GM20431 (cell line): ENCODE measurements around the gene RAD51B.
"Not testable (repeated sequence)": the region's sequence is repeated elsewhere in the genome, so short reads cannot be mapped to it uniquely, and the experiment has no call there.

Source experiments
- in situ Hi-C: fragments of 300-500 bp; cut with MseI, MboI; formaldehyde crosslinking; loops from one replicate; pipeline ENCODE4 v1.15.0; 2020; ENCODE audit warnings: low sequenced_read_pairs; ENCODE audit not compliant: unreplicated experiment

RAD51B gene

DNA sequence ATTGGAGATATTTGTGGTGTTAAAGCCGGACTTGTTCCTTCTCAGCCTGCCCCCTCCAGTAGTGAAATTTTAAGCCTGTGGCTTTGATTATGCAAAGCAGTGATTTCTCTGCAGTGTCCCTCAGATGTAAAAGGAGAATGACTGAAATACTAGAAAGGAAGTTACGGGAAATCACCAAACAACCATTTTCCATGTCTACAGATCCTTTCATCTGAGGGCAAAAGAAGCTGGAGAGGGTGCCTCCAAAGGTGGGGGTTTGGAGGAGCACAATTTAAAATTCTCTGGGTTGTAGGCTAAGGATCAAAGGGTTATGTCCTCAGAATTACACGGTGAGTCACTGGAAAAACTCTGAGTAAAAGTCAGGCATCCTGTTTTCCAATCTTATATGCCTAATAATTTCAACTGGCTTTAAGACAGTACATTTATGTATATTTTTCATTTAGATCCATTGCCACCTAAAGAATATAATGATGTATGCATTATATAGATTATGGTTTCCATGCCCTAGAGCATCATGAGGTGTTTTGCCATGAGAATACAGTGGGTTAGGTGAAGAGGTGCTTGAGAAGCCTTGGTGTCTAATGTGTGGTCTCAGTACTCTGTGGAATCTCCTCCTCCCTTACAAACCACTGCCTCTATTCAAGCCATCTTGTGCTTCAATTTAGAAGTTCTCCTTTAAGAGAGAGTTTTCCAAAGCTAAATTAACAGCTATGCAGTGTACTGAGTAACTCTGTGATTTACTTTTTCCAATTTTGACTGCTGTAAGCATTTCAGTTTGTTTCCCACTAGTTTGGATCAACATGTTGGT is 362.1 kb downstream of the RAD51B start:
- in situ Hi-C loops, result no loop called here

DNA sequence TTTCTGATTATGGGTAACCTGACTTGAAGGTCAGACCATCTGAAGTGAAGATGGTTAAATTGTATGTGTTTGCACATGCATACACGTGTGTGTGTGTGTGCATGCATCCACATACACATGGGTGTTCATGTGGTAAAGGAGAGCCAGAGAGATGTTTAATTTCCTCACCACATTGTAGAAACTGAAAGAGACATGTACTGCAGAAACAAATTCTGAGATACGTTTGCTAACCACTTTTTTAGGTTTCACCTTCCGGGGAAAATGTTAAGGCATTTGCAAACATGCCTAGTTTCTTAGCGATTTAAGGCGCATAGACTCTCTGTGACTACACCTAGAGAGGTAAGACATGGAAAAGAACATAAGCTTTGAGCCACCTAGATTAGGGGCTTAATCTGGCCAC is 362.9 kb downstream of the RAD51B start:
- in situ Hi-C loops, result no loop called here

DNA sequence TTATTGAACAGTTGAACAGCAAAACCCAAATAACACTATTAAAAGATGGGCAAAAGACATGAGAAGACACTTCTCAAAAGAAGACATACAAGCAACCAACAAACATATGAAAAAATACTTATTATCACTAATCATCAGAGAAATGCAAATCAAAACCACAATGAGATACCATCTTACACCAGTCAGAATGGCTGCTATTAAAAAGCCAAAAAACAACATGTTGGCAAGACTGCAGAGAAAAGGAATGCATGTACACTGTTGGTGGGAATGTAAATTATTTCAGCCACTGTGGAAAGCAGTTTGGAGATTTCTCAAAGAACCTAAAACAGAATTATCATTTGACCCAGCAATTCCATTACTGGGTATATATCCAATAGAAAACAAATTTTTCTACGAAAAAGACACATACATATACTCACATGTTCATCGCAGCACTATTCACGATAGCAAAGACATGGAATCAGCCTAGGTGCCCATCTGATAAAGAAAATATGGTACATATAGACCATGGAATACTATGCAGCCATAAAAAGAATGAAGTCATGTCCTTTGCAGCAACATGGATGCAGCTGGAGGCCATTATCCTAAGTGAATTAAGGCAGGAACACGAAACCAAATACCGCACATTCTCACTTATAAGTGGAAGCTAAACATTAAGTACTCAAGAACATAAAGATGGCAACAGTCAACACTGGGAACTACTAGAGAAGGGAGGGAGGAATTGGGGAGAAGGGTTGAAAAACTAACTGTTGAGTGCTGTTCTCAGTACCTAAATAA is 367.1 kb downstream of the RAD51B start:
- in situ Hi-C loops, result not testable (repeated sequence)

DNA sequence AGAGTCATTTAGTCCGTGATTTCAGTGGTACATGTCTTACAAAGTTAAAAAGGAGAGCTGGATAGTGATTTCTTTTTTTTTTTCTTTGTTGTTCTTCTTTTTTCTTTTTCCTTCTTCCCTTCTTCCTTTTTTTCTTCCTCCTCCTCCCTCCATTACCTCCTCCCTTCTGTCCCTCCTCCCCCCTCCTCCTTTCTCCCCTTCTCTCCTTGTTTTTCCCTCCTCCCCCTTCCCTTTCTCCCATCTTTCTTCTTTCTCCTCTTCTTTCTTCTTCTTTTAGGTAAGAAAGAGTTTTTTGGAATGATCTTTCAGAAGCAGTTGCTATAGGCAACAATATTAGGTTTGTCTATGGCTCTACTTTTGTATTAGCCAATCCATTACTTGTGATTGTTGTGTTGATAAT is 368.6 kb downstream of the RAD51B start:
- in situ Hi-C loops, result no loop called here

DNA sequence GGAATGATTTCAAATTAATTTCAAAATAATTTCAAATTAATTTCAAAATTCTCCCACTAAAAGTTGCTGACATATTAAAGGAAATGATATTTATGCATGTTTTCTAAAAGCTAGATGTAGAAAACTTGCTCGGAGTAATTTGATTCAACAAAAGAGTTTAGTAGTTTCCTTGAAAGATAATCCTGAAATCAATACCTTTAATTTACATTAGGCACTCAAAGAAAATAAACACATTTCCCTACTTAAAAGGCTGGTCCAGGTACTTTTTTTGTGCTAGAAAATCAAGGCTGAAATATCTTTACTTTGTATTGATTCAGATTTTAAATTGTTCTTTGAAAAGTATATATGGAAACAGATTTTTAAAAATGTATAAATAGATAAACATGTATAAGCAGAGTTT is 370.5 kb downstream of the RAD51B start:
- in situ Hi-C loops, result no loop called here

DNA sequence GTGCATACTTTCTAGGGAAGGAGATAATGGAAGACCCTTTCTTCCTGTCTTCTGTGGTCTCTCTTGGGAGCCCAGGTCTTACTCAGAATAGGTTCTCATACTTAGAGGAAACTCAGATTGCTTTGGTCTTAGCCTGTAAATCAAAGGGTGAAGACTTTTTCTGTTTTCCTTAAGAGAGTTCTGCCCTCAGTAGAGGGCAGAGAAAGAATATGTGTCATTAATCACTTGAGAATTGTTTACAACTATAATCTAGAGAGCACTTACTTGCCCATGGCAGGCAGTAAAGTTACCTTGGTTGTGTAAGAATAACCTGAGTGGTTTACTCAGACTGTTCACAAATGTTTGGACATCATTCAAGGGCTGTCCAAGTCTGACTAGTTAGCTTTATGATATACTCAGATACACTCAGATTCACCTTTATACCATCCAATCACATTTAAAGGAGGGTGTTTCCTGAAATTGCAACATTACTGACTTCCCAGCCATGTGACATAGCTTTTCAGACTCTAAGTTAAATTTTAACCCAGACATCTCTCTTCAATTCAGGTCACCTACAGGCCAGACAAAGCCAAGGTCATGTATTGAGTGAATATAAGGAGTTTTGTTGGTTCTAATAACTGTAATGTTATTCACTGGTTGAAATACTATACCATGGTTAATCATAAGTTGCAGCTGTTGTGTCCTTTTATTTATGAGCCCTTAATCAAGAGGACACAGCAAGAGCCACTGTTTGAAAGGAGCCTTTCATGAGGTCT is 372.2 kb downstream of the RAD51B start:
- in situ Hi-C loops, result no loop called here

DNA sequence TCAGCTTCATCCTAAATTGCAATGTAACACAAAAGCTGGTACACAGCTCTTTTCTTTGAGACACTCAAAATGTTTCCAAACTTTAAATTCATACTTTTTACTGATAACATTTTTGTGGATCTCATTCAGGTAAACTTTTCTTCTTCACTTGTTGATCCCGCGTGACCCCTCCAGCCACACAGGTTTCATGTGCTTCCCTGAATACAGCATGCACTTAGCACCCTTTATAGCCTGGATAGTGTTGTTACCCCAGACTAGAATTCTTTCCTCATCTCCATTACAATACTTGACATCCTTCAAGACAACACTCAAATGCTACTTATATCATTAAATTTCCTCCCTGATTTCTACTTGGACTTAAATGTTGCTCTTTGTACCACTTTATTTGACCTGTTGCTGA is 373.4 kb downstream of the RAD51B start:
- in situ Hi-C loops, result no loop called here

DNA sequence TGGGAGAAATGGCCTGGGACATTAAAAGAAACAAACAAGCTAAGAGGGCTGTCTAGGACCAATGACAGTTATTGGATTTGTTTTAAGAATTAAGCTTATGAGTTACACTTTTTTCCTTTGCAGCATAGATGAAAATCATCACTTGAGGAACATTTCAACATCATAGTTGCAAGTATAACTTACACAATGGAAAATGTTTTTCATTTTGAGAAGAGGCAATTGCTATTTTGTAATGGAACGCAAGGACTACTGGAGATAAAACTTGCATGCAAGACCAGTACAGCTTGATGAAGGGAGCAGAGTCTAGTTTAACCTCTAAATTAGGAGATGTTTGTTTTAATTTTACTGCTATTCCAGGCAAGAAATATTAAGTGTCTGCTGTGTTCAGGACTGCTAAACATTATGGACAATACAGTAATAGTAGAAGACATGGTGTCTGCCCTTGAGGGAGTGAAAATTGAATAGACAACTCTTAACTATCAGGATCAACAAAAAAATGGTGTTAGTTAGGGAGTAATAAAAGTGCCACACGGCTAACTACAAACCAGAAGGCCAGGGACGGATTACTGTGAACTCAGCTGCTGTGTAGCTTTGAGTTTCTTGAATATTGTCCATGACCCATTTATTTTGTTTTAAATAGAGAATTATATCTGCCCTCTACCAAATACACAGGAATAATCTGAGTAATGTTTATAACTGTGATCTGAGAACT is 374.5 kb downstream of the RAD51B start:
- in situ Hi-C loops, result no loop called here

DNA sequence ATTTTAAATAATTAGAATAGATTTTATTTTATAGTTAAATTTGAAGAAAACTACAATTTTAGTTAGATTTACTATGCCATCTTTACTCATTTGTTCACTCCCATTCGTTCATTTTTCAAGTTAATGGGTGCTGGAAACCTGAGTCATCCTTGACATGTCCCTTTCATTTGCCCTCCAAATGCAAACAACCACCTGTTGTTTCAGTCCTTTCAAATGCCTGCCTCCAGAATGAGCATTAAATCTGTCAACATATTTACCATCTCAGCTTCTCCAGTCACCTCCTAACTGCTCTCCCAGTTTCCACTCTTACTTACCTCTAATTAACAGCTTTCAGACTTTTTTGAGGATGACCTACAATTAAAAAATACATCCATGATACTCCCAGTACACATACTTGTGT is 375.5 kb downstream of the RAD51B start:
- in situ Hi-C loops, result no loop called here

DNA sequence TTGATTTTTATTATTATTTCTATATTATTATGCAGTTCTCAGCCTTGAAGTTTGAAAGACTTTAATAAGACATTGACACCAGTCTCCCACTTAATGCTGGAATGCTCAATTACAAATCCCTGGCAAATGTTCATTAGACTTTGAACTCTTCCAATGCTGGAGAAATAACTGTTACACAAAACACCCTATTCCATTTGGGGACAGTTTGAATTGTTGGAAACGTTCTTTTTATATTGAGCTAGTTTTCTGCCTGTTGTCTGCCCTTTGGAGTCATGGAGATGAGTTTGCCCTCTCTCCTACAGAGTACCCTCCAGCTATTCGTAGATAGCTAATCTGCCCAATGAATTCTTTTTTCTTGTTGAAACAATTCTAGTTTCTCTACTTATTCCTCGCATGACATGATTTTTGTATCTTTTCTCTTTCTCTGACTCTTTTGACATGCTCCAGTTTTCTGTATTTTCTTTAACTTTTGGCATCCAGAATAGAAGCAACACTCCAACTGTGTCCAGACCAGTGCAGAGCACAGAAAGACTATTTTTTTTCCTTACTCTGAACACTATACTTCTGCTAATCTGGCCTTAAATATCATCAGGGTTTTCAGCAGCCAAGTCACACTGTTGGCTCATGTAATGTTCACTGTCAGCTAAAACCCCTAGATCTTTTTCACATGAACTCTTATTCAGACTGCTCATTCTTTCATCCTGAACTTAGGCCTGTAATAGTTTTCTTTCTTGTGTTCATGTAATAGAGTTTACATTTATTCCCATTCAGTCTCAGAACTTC is 379.3 kb downstream of the RAD51B start:
- in situ Hi-C loops, result no loop called here

DNA sequence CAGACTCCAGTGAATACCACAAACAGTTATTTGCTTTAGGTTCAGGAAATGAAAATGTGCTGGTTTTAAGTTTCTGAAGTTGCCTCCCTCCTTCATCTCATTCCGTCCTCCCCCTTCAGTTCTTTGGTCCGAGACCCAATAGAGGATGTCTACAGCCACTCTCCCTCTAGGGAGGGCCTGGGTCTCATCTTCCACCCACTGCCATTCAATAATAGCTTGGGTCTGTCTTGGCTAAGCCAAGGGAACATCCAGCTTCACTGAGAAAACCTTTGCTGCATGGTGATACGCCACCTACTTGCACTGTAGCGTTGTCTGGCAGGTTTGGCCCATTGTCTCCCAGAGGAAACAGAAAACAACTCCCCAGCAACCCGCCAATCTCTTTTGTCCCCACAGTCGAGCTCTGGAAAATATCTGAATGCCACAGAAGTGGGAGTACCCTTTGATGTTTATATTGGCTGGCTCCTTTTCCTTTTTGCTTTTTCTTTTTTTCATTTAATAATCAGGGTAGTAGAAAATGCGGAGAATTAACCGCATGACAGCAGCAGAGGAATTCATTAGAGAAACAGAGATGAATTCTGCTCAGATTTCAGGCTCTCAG is 380.1 kb downstream of the RAD51B start:
- in situ Hi-C loops, result no loop called here

DNA sequence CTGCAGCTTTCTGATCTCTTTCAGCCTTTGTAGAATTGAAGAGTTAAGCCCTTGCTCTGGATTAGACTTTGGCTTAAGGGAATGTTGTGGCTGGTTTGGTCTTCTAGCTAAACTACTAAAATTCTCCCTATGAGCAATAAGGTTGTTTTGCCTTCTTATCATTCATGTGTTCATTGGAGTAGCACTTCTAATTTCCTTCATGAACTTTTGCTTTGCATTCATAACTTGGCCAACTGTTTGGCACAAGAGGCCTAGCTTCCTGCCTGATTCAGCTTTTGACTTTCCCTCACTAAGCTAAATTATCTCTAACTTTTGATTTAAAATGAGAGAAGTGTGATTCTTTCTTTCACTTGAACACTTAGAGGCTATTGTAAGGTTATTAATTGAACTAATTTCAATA is 384.3 kb downstream of the RAD51B start:
- in situ Hi-C loops, result no loop called here

DNA sequence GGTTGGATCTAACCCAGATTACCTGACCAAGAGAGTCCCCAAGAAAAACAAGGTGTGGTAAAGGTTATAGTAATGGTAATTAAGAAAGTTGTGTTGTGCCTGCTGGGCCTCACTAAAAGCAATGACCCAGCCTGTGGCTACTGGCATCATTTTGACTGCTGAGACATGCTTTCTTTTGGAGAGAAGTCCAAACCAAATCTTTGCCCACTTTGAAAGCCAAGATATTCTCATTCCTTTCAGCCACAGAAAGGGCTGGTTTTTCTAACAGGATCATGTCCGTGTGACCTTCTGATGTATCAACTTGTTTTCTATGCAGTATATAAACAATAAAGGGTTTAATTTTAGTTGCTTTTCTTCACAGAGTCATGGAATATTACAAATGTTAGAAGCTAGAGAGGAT is 388.6 kb downstream of the RAD51B start:
- in situ Hi-C loops, result no loop called here

DNA sequence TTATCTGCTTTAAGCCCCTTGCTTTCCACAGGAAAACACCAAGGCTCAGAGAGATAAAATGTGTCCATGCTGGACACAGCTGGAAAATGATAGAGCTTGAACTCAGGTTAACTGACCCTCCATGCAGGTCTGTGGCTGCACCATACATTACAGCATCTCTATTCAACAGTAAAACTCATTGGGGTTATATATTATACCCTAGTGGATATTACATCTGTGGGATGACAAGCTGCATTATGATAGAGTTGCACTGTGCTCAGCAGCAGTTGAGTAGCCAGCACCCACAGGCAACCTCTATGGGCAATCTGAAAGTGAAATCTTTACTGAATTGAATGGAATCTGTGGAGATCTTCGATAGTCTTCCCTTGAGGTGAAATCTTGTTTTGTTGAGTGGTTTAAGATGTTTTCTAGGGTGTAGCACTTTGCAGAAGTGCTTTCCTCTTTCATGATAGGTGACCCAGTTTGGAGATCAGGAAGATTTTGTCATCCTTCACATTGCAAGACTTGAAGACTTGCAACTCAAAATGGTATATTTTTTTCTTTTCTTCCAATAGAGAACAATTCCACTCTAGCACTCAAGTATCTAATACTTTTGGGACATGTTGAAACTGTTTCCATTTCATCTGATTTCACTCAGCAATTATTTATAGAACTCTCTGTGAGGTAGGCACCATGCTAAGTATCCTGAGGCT is 389.2 kb downstream of the RAD51B start:
- in situ Hi-C loops, result no loop called here

DNA sequence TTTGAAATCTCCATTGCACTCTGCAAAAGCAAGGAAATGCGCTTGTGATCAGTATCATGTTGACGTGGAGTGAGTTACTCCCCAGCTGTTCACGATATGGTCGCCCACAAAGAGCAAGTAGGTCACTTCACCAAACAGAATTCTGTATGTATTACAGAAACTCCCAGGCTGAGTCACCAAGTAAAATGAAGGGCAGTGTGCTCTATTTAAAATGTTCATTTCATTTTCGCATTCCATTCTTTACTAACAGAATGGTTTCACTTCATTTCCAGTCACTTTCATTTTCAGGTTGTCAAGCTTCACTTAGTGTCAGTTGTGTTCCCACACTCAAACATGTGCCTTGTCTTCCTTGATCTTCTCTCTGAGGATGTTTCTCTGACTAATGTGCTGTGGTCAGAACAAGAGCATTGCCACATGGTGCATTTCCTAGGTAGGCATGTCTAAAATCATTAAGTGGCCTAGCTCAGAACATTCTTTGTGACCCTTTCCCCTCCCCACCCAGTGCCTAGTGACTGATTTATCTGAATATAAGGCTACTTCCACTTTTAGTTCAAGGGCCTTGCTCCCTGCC is 391.2 kb downstream of the RAD51B start:
- in situ Hi-C loops, result no loop called here

DNA sequence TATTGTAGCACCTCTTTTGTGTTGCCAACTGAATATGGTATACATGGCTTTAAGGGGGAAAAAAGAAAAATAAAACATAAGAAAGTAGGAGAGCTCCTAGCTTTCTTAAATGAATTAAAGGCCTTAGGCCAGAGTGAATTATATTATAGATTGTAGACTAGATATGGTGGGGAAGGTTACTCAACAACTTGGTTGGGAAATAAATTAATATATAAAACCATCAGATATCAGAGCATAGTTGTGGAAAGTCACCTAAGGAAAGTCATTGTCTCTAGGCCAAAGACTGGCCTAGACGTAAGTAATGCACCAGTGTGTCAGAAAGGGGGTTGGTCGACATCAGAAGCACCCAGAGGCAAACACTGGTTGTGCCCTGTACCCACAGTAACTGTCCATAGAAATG is 391.8 kb downstream of the RAD51B start:
- in situ Hi-C loops, result no loop called here

DNA sequence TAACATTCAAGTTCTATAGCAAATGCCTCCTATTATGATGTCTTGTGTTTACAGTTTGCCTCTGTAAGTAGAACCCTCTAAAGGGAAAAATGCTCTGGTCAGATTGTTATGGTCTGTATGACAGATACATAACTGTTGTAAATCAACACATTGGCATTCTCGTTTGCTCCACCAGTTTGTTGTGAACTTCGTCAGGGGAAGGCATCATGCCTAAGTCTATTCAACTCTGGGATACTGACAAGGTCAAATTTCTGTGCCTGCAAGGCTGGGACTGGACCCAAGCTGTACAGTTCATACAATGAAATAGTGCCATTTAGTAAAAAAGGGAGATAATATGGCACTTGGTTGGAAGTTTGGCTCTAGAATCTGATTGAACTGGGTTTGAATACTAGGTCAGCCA is 392.3 kb downstream of the RAD51B start:
- in situ Hi-C loops, result no loop called here

DNA sequence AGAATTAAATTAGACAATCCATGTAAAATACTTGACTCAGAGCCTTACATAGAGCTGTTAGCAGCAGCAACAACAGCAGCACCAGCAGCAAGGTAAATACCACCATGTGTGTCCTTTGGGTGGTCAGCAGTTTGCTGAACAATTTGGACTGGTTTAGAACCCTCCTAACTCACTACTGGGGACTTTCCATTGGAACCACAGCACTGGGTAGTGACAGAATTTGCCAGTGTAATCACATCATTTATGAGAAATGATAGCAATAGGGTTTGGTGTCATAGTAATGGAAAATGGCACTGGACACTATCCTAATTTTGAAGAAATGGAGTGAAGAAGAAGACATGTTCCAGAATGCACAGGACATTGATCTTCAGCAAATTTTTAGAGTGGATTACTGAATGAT is 392.8 kb downstream of the RAD51B start:
- in situ Hi-C loops, result no loop called here
